Amniotic epithelial cell (primary cell): ENCODE results near the gene ZFYVE28.
A peak's percentile ranks its signal among the peaks of the same experiment; 100 is the strongest.

Source experiments
- DNase-seq: peaks from one replicate; pipeline ENCODE4 v3.0.0-alpha.2; 2010; ENCODE audit warnings: low read depth

ZFYVE28 gene

GRCh38 chr4:2411786-2412510 is 6.5 kb downstream of the ZFYVE28 start:
- DNase-seq: no peak

- no peak for DNase-seq
These were observed 9.1 kb downstream of the ZFYVE28 start for GRCh38 chr4:2409381-2409783.

- no peak for DNase-seq
These were observed 9.5 kb downstream of the ZFYVE28 start for GRCh38 chr4:2408976-2409375.

GRCh38 chr4:2408401-2408958 is 10.0 kb downstream of the ZFYVE28 start:
- DNase-seq: no peak

- DNase-seq: no peak
These were observed 10.5 kb downstream of the ZFYVE28 start for GRCh38 chr4:2407991-2408342.

GRCh38 chr4:2406920-2407319 is 11.5 kb downstream of the ZFYVE28 start:
- DNase-seq: no peak

GRCh38 chr4:2406406-2406805 is 12.0 kb downstream of the ZFYVE28 start:
- no peak for DNase-seq

GRCh38 chr4:2402941-2403340 is 15.5 kb downstream of the ZFYVE28 start:
- DNase-seq: no peak

- DNase-seq: no peak
These were observed 16.2 kb downstream of the ZFYVE28 start for GRCh38 chr4:2402048-2402842.

- no peak for DNase-seq
These were observed 16.8 kb downstream of the ZFYVE28 start for GRCh38 chr4:2401610-2401983.

- DNase-seq: no peak
These were observed 17.4 kb downstream of the ZFYVE28 start for GRCh38 chr4:2400841-2401609.

GRCh38 chr4:2399631-2400190 is 18.7 kb downstream of the ZFYVE28 start:
- DNase-seq: no peak

GRCh38 chr4:2399216-2399615 is 19.2 kb downstream of the ZFYVE28 start:
- DNase-seq: no peak

GRCh38 chr4:2397596-2398379 is 20.7 kb downstream of the ZFYVE28 start:
- DNase-seq: no peak

GRCh38 chr4:2396781-2397368 is 21.6 kb downstream of the ZFYVE28 start:
- no peak for DNase-seq

- no peak for DNase-seq
These were observed 22.9 kb downstream of the ZFYVE28 start for GRCh38 chr4:2395584-2395983.

- peak; percentile 82 for DNase-seq
These were observed 23.4 kb downstream of the ZFYVE28 start for GRCh38 chr4:2395038-2395437.

- no peak for DNase-seq
These were observed 23.9 kb downstream of the ZFYVE28 start for GRCh38 chr4:2394528-2394927.

- DNase-seq: no peak
These were observed 24.8 kb downstream of the ZFYVE28 start for GRCh38 chr4:2393353-2394270.
